SK-N-SH (cell line): Measurements from ENCODE around the gene STK39. TPM values are rescaled to one million over a fixed set of nuclear protein-coding genes. Genes with fewer than 3 reads are reported as not detected.

Experiments used
- CTCF ChIA-PET: fragments of 300-600, 350-600 bp; formaldehyde crosslinking; extraction: SDS; loops from one replicate; lab custom pipeline; 2021; lab: Yijun Ruan, JAX
- POLR2A ChIA-PET: fragments of 350-600 bp; sonication (Branson Sonifier 250); formaldehyde crosslinking; extraction: SDS; loops from one replicate; lab custom pipeline; 2020; ENCODE audit warnings: antibody characterized with exemption, inconsistent platforms; lab: Yijun Ruan, JAX
- DNase-seq: peaks from one replicate; pipeline ENCODE4 v3.0.0; 2012
- H2AFZ ChIP-seq: fragments of 200-600 bp; sonication (generic); 2 replicates; pipeline ENCODE4 v1.8.1; 2016; ENCODE audit warnings: antibody characterized with exemption, mild to moderate bottlenecking, low read depth
- H3F3A ChIP-seq: fragments of 200-600 bp; sonication (generic); replicated peaks from 2 replicates; pipeline ENCODE3; 2016; ENCODE audit warnings: antibody characterized with exemption, mild to moderate bottlenecking; ENCODE audit not compliant: insufficient read depth
- H3K27ac ChIP-seq, 2 experiments: fragments of 200-500 bp in 1 of 2; fragments of 200-600 bp in 1 of 2; sonication (Bioruptor generic) in 1 of 2; sonication (generic), shearing (Covaris generic) in 1 of 2; 2 replicates each; pipeline versions ENCODE4 v1.5.1 to v1.6.1; 2014 to 2016; ENCODE audit warnings: low read depth in 2 of 2, inconsistent platforms in 1 of 2, low read length in 1 of 2, mild to moderate bottlenecking in 1 of 2, mixed read lengths in 1 of 2
- H3K27me3 ChIP-seq: fragments of 200-600 bp; sonication (generic), shearing (Covaris generic); 2 replicates; pipeline ENCODE4 v1.6.1; 2016; ENCODE audit warnings: mixed run types; ENCODE audit not compliant: insufficient read depth
- H3K36me3 ChIP-seq, 2 experiments: fragments of 200-500 bp in 1 of 2; fragments of 200-600 bp in 1 of 2; sonication (Bioruptor generic) in 1 of 2; sonication (generic) in 1 of 2; replicated peaks in 1 of 2; 2 replicates each; pipeline versions ENCODE3 to v1.5.1; 2014 to 2016; ENCODE audit warnings: low read length in 1 of 2, mild to moderate bottlenecking in 1 of 2; ENCODE audit not compliant: insufficient read depth in 2 of 2, control insufficient read depth in 1 of 2
- H3K4me1 ChIP-seq, 2 experiments: fragments of 200-500 bp in 1 of 2; fragments of 200-600 bp in 1 of 2; sonication (Bioruptor generic) in 1 of 2; sonication (generic), shearing (Covaris generic) in 1 of 2; 2 replicates each; pipeline versions ENCODE4 v1.5.1 to v1.6.1; 2014 to 2016; ENCODE audit warnings: low read depth in 1 of 2, low read length in 1 of 2, mixed run types in 1 of 2; ENCODE audit not compliant: insufficient read depth in 2 of 2, control insufficient read depth in 1 of 2
- H3K4me2 ChIP-seq: fragments of 200-600 bp; sonication (generic), shearing (Covaris generic); 2 replicates; pipeline ENCODE4 v1.6.1; 2017; ENCODE audit warnings: mixed run types
- H3K4me3 ChIP-seq, 2 experiments: fragments of 200-500 bp in 1 of 2; fragments of 200-600 bp in 1 of 2; sonication (Bioruptor generic) in 1 of 2; sonication (generic), shearing (Covaris generic) in 1 of 2; 2 replicates each; pipeline versions ENCODE4 v1.5.1 to v1.8.1; 2014 to 2016; ENCODE audit warnings: low read depth in 2 of 2, inconsistent platforms in 1 of 2, low read length in 1 of 2, mild to moderate bottlenecking in 1 of 2, mixed read lengths in 1 of 2, moderate library complexity in 1 of 2
- H3K79me2 ChIP-seq: fragments of 200-600 bp; sonication (generic); 2 replicates; pipeline ENCODE4 v1.8.1; 2017; ENCODE audit warnings: mild to moderate bottlenecking; ENCODE audit not compliant: insufficient read depth
- H3K9ac ChIP-seq: fragments of 200-600 bp; sonication (generic); 2 replicates; pipeline ENCODE4 v1.6.1; 2017; ENCODE audit warnings: mixed run types
- H3K9me2 ChIP-seq: fragments of 200-600 bp; sonication (generic); 2 replicates; pipeline ENCODE4 v1.6.1; 2017; ENCODE audit warnings: mixed run types
- H3K9me3 ChIP-seq: fragments of 200-600 bp; sonication (generic); 2 replicates; pipeline ENCODE4 v1.6.1; 2017; ENCODE audit warnings: mixed run types, mild to moderate bottlenecking, moderate library complexity
- H4K20me1 ChIP-seq: fragments of 200-600 bp; sonication (generic); 2 replicates; pipeline ENCODE4 v1.6.1; 2017; ENCODE audit warnings: mild to moderate bottlenecking, mixed run types; ENCODE audit not compliant: insufficient read depth
- CHD2 ChIP-seq: fragments of 150-350 bp; IDR thresholded peaks from 2 replicates; pipeline ENCODE4 v1.6.1; 2018; ENCODE audit warnings: low read length; ENCODE audit not compliant: partially characterized antibody
- ELF1 ChIP-seq: IDR thresholded peaks from 2 replicates; pipeline ENCODE4 v1.4.0; 2012
- EZH2phosphoT487 ChIP-seq: fragments of 200-600 bp; sonication (generic); IDR thresholded peaks from 2 replicates; pipeline ENCODE4 v1.6.1; 2017; ENCODE audit warnings: low read depth, mixed run types, mild to moderate bottlenecking, antibody characterized with exemption, moderate library complexity, borderline replicate concordance
- FOSL2 ChIP-seq: IDR thresholded peaks from 2 replicates; pipeline ENCODE4 v1.4.0; 2012; ENCODE audit warnings: low read depth, mild to moderate bottlenecking, moderate library complexity, borderline replicate concordance
- FOXJ3 ChIP-seq: sonication (generic); formaldehyde crosslinking; IDR thresholded peaks from 2 replicates; pipeline ENCODE4 v1.5.1; 2020; ENCODE audit warnings: mild to moderate bottlenecking, missing genetic modification reagents
- FOXM1 ChIP-seq: IDR thresholded peaks from 2 replicates; pipeline ENCODE4 v1.4.0; 2012; ENCODE audit warnings: low read depth, mild to moderate bottlenecking
- GABPA ChIP-seq: IDR thresholded peaks from 2 replicates; pipeline ENCODE4 v1.4.0; 2012; ENCODE audit warnings: low read depth, mild to moderate bottlenecking
- IRF3 ChIP-seq: fragments of 150-350 bp; IDR thresholded peaks from 2 replicates; pipeline ENCODE4 v1.6.1; 2016; ENCODE audit warnings: mild to moderate bottlenecking, low read depth, low read length
- JUND ChIP-seq: IDR thresholded peaks from 2 replicates; pipeline ENCODE4 v1.4.0; 2012
- MEF2A ChIP-seq: IDR thresholded peaks from 2 replicates; pipeline ENCODE4 v1.4.0; 2012; ENCODE audit warnings: low read depth, borderline replicate concordance
- NRF1 ChIP-seq: IDR thresholded peaks from 2 replicates; pipeline ENCODE4 v1.6.1; 2012; ENCODE audit warnings: low read depth, mild to moderate bottlenecking, low read length
- POLR2AphosphoS5 ChIP-seq: IDR thresholded peaks from 2 replicates; pipeline ENCODE4 v1.6.1; 2012; ENCODE audit warnings: low read depth, low read length
- RAD21 ChIP-seq: IDR thresholded peaks from 2 replicates; pipeline ENCODE4 v1.6.1; 2012; ENCODE audit warnings: mild to moderate bottlenecking, low read length
- REST ChIP-seq: IDR thresholded peaks from 2 replicates; pipeline ENCODE4 v1.6.1; 2012; ENCODE audit warnings: mild to moderate bottlenecking, low read depth, low read length, moderate library complexity
- RXRA ChIP-seq: IDR thresholded peaks from 2 replicates; pipeline ENCODE4 v1.4.0; 2012; ENCODE audit warnings: low read depth, mild to moderate bottlenecking, borderline replicate concordance
- SIN3A ChIP-seq: IDR thresholded peaks from 2 replicates; pipeline ENCODE4 v1.6.1; 2012; ENCODE audit warnings: low read depth, mild to moderate bottlenecking, low read length, moderate library complexity, borderline replicate concordance
- SMC3 ChIP-seq: IDR thresholded peaks from 2 replicates; pipeline ENCODE4 v1.6.1; 2012; ENCODE audit warnings: low read depth, low read length, improper control_type of control experiment
- TAF1 ChIP-seq: IDR thresholded peaks from 2 replicates; pipeline ENCODE4 v1.6.1; 2012; ENCODE audit warnings: low read depth, mild to moderate bottlenecking, low read length, moderate library complexity, borderline replicate concordance
- TCF12 ChIP-seq: IDR thresholded peaks from 2 replicates; pipeline ENCODE4 v1.4.0; 2012
- TEAD4 ChIP-seq: IDR thresholded peaks from 2 replicates; pipeline ENCODE4 v1.4.0; 2012; ENCODE audit warnings: mild to moderate bottlenecking, borderline replicate concordance; ENCODE audit not compliant: insufficient read depth
- USF2 ChIP-seq: fragments of 150-350 bp; IDR thresholded peaks from 2 replicates; pipeline ENCODE4 v1.6.1; 2017; ENCODE audit warnings: antibody characterized with exemption, low read length, low read depth, borderline replicate concordance
- YY1 ChIP-seq: IDR thresholded peaks from 2 replicates; pipeline ENCODE4 v1.4.0; 2012; ENCODE audit warnings: low read depth, mild to moderate bottlenecking
- WGBS: methylation state at CpG from one replicate; pipeline ENCODE4 v1.1.6; 2017; ENCODE audit warnings: low lambda C conversion rate; 5-methylcytosine and 5-hydroxymethylcytosine counted together
- polyA plus RNA-seq, 3 experiments: library from polyadenylated mRNA; depleted of rRNA; stranded (reverse); fragments of >200 nt; gene quantifications; 2 replicates each; pipeline ENCODE4 v1.2.3, GENCODE V29; 2012

STK39 gene
- polyA plus RNA-seq, 1 of the 3 experiments (the other 2 are of a cell fraction), result 9.6 TPM

GRCh38 chr2:167941604-167942003 lies 305.8 kb downstream of the STK39 start:
- H3K9me3 ChIP-seq, result no peaks in the 10 kb centered on the region
- no peaks in the 10 kb centered on the region for H3F3A ChIP-seq
- no peak overlapping the region for H3K9ac ChIP-seq
- DNase-seq, result no peak
- no peak overlapping the region for H3K27ac ChIP-seq
- ChIA-PET CTCF (interaction anchor here (0.6 kb wide), 1 partner anchor 768 kb away, joined by 4 read pairs; no protein-coding TSS in a partner anchor), POLR2A (no interaction called here)
- H3K9me2 ChIP-seq, result no peaks in the 10 kb centered on the region
- H3K4me2 ChIP-seq, result no peak overlapping the region
- no peaks in the 10 kb centered on the region; the same call in 1 of the 2 replicates for H3K27me3 ChIP-seq
- H3K79me2 ChIP-seq, result no peaks in the 10 kb centered on the region
- no peaks in the 10 kb centered on the region for H3K36me3 ChIP-seq
- no peak overlapping the region for H2AFZ ChIP-seq
- no peaks in the 10 kb centered on the region for H4K20me1 ChIP-seq
- H3K4me1 ChIP-seq, result peaks cover 0 to 3% of the 10 kb centered on the region in 2 experiments; a peak in 3 of 4 replicates
- H3K4me3 ChIP-seq, result no peak overlapping the region
- WGBS, result 81% methylated on average over 9 of the region's 9 CpGs
- no peak for TF ChIP-seq CHD2
- no peak for TF ChIP-seq TAF1
- no peak for TF ChIP-seq RXRA
- no peak for TF ChIP-seq SIN3A
- no peak for TF ChIP-seq FOXM1
- TF ChIP-seq TEAD4, result no peak
- TF ChIP-seq FOXJ3 (CRISPR knock-in tag), result no peak
- TF ChIP-seq USF2, result no peak
- no peak for TF ChIP-seq RAD21
- no peak for TF ChIP-seq JUND
- TF ChIP-seq POLR2AphosphoS5, result no peak
- TF ChIP-seq MEF2A, result no peak
- TF ChIP-seq NRF1, result no peak
- no peak for TF ChIP-seq GABPA
- no peak for TF ChIP-seq YY1
- no peak for TF ChIP-seq EZH2phosphoT487
- TF ChIP-seq TCF12, result no peak

- Histone ChIP-seq H3K9me2 (no peaks in the 10 kb centered on the region), H3K79me2 (no peaks in the 10 kb centered on the region), H3K9me3 (no peaks in the 10 kb centered on the region), H2AFZ (no peak overlapping the region), H3K4me2 (no peak overlapping the region), H4K20me1 (no peaks in the 10 kb centered on the region), H3K36me3 (no peaks in the 10 kb centered on the region), H3K27me3 (no peaks in the 10 kb centered on the region; the same call in 1 of the 2 replicates), H3K9ac (no peak overlapping the region), H3F3A (no peaks in the 10 kb centered on the region), H3K27ac (no peak overlapping the region), H3K4me1 (peaks cover 0 to 3% of the 10 kb centered on the region in 2 experiments; a peak in 3 of 4 replicates), H3K4me3 (no peak overlapping the region)
- WGBS, result 89% methylated on average over 11 of the region's 11 CpGs
- CTCF ChIA-PET, result interaction anchor here (0.6 to 1.7 kb wide), 2 partner anchors 178 to 769 kb away, joined by 4 to 6 read pairs; no protein-coding TSS in a partner anchor
- no peak for DNase-seq
- POLR2A ChIA-PET, result no interaction called here
- TF ChIP-seq SMC3 (no peak), ELF1 (no peak), MEF2A (no peak), TCF12 (no peak), GABPA (no peak), CHD2 (no peak), IRF3 (no peak), FOSL2 (no peak), NRF1 (no peak), REST (no peak), SIN3A (no peak), POLR2AphosphoS5 (no peak)
These were observed 306.5 kb downstream of the STK39 start for GRCh38 chr2:167940734-167941507.
